Stimulated activated CD4-positive, alpha-beta T cell treated with anti-CD3 and anti-CD28 coated beads, Interleukin-15, amount 100 ng/mL, for 48 hours (primary cell): Measurements from ENCODE around the gene LAG3.

Experiments used
- DNase-seq, 2 donors: peaks; one replicate each; pipeline ENCODE4 v3.0.0-alpha.2; 2020; ENCODE audit warnings: low read depth in 2 of 2

LAG3 gene

GRCh38 chr12:6823182-6824084, 51.1 kb downstream of the LAG3 start:
- no peak for DNase-seq

GRCh38 chr12:6824085-6824775, 51.9 kb downstream of the LAG3 start:
- DNase-seq = no peak

DNA sequence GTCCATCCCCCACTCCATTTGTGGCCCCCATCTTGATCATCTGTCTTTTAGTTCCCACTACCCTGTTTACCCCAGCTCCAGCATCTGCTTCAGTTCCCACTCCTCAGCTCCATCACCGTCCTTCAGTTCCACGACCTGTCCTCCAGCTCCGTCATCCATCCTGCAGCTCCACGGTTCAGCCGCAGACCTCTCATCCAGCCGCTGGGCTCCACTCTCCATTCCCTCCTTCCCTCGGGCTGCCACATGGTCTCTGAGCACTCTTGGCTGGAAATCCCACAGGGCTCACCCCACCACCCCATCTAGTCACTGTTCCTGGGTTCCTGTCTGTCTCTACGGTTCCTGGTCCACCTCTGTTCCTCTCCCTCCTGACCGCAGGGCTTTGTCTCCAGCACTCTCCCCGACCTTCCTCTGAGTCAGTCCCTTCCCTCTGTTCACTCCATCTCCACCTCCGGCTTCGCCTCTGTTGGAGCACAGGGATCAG, 52.6 kb downstream of the LAG3 start:
- DNase-seq = no peak

DNA sequence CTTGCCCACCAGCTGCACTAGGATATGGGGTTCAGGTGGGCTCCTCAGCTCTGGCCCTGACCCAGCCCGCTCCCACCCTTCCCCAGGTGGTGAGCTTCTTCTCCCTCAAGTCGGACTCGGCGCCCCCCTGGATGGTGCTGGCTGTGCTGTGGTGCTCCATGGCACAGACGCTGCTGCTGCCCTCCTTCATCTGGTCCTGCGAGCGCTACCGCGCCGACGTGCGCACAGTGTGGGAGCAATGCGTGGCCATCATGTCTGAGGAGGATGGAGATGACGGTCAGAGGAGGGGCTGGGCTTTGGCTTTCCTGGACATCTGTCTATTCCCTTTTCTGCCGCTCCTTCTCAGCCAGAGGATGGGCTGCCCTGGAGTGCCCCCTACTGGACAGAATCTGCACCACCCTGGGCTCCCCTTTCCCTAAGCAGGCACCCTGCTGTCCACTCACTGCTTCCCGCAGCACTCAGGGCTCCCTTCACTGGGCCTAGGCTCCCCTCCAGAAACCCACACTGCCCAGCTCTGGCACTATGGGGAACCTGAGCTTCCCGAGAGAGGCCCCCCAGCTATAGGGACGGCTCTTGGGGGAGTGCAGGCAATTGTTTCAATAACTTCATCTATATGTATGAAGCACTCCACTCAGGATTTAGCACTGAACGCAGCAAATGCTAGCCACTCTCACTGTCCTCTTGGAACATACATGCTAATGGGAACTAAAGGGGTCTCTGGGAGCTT, 53.2 kb downstream of the LAG3 start:
- DNase-seq = peak; percentile 62 to 80

DNA sequence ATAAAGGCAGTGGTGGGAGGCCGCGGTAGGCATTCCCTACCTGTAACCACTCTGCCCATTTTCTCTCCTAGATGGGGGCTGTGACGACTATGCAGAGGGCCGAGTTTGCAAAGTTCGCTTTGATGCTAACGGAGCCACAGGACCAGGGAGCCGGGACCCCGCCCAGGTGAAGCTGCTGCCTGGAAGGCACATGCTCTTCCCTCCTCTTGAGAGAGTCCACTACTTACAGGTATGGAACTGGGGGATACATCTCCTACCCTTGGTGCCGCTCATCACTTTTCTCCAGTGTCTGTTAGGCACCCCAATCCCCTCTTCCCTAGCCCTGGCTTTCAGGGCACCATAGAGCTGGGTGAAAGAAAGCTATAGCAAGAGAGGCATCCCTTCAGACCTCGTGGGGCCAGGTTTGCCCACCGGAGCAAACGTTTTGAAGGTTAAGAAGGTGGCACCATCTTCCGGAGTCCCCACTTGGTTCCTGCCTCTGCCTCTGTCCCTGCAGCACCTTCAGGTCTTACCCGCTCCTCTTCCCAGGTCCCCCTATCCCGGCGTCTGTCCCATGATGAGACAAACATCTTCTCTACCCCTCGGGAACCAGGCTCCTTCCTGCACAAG, 53.9 kb downstream of the LAG3 start:
- no peak for DNase-seq

- no peak for DNase-seq
These were observed 54.6 kb downstream of the LAG3 start for GRCh38 chr12:6826734-6827436.

DNA sequence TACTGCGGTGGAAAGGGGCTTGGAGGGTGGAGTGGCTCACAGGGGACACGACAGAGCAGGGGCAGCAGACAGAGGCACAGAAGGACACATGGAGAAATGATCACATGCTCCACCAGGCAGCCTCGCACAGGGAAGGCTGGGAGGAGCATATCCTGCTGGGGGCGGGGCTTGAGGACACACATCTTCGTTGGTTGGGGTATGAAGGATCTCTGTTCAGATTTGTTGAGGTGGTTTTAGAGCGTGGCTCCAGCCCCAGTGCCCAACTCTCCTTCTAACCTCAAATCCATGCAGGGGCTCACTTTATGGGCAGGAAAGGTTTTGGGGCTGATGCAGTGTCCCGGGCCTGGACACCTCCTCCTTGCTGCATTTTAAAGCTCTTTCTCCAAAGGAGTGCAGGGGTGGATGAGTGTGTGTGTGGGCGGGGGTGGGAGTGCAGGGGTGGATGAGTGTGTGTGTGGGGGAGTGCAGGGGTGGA, 55.2 kb downstream of the LAG3 start:
- peak; percentile 33 to 57 for DNase-seq
